ENCODE results near the gene INPP5A. TPM values are rescaled to one million over a fixed set of nuclear protein-coding genes. Genes with fewer than 3 reads are reported as not detected.
A peak's percentile ranks its signal among the peaks of the same experiment; 100 is the strongest.

Gene INPP5A
- total RNA-seq, 1 experiment from 2014 or later: 12.3 TPM

DNA sequence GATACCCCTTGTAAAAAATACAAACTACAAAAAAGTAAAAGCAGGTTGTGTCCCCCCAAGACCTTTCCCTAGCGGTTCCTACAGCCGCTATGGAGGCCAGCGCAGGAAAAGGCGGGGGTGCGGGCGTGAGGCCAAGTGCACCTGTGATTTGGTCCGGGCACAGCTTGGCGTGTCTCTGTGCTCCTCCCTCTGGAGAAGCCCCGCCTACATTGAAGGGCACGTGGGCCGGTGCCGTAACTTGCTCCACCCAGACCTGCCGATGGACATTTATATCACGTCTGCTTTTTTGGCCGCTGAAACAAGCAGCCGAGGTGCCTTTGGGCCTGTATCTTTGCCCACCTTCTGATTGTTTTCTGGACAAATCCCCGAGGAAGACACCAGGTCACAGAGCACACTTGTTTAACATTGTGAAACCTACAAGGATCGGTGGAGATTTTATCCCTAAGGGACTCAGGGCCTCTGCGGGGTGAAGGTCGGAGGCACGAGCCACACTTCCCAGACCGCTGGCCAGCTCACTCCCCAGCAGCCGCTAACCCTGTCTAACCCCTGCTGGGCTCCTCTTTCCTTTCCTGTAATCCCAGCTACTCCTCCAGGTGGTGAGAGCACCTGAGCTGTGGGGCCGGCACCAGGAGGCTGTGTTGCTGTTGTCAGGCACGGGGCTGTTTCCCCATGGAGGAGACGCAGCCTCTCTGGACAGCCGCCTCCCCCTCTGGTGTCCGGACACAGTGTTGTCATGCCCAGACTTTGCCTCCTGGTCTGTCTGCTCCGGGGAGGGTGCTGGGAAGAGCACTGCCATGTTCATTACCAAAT, 18.8 kb upstream of the INPP5A start:
- Histone ChIP-seq H3K9me3 (ENCODE audit: control insufficient read depth in 1 of 2, insufficient read depth in 1 of 2, low read depth in 1 of 2, low read length in 2 of 2) (no peaks in the 10 kb centered on the region), H3K4me2 (ENCODE audit: low read length) (peak overlapping the region; percentile 87), H3K4me1 (ENCODE audit: control insufficient read depth in 1 of 2, insufficient read depth in 2 of 2, low read length in 2 of 2) (peaks cover 30 to 41% of the 10 kb centered on the region in 2 experiments), H2AFZ (ENCODE audit: low read depth, low read length, poor library complexity, severe bottlenecking) (no peak overlapping the region), H3K36me3 (ENCODE audit: control insufficient read depth in 1 of 2, insufficient read depth in 2 of 2, low read length in 2 of 2) (no peaks in the 10 kb centered on the region), H4K20me1 (ENCODE audit: insufficient read depth) (no peaks in the 10 kb centered on the region), H3K9me2 (ENCODE audit: insufficient read depth) (no peaks in the 10 kb centered on the region), H3K4me3 (replicated peaks in 1 of 2; ENCODE audit: low read depth in 1 of 2, low read length in 2 of 2) (peak overlapping the region; percentile 33 to 53), H3K79me2 (ENCODE audit: insufficient read depth, low read length) (no peaks in the 10 kb centered on the region), H3K9ac (ENCODE audit: low read length) (peak overlapping the region; percentile 68), H3K27me3 (ENCODE audit: insufficient read depth, low read length) (no peaks in the 10 kb centered on the region), H3K27ac (ENCODE audit: low read depth, low read length) (peak overlapping the region; percentile 95)
- intact Hi-C loops (cut with micrococcal nuclease): loop anchor here (2.0 kb wide), 1 partner anchor 14 kb away; no protein-coding TSS in a partner anchor
- CTCF ChIA-PET: no interaction called here
- peak; percentile 79 for ATAC-seq
- POLR2A ChIA-PET: no interaction called here
- RAD21 ChIA-PET (ENCODE audit: low non-redundant PET in 1 of 2, low total read pairs in 2 of 2, uncharacterized antibody in 2 of 2, unreplicated experiment in 2 of 2): interaction anchor here in 1 of 2 experiments (0.6 kb wide), 1 partner anchor 60 kb away, joined by 3 read pairs; no protein-coding TSS in a partner anchor
- BruUV-seq (replicated peaks): TSS peak; percentile 95
- peak; percentile 51 for DNase-seq (ENCODE audit: low read depth, low spot score)
- TF ChIP-seq EGR1 (IDR thresholded peaks at IDR 0.05; ENCODE audit: low read depth) (no peak), RAD21 (IDR thresholded peaks at IDR 0.05; ENCODE audit: low read depth) (no peak), SP1 (IDR thresholded peaks at IDR 0.05; ENCODE audit: low read depth) (peak; percentile 50; the same call in 1 of the 2 replicates), SIN3A (IDR thresholded peaks at IDR 0.05; ENCODE audit: low read depth) (0 out of 2 replicates have a peak, but pooled peaks have one; percentile 33), CEBPB (IDR thresholded peaks at IDR 0.05; ENCODE audit: low read depth) (no peak), ZFX (IDR thresholded peaks at IDR 0.05) (no peak), JUND (IDR thresholded peaks at IDR 0.05) (no peak), ZNF274 (IDR thresholded peaks at IDR 0.05; ENCODE audit: low read depth, low read length) (no peak), YY1 (IDR thresholded peaks at IDR 0.05; ENCODE audit: extremely low read depth, insufficient replicate concordance, low read depth, low read length) (no peak), POLR2A (IDR thresholded peaks at IDR 0.05; ENCODE audit: borderline replicate concordance, extremely low read depth, insufficient read depth, insufficient read length) (no peak), POLR2AphosphoS5 (IDR thresholded peaks at IDR 0.05; ENCODE audit: low read depth, low read length) (peak; percentile 65), TCF7L2 (IDR thresholded peaks at IDR 0.05; ENCODE audit: borderline replicate concordance, extremely low read depth, insufficient read depth, insufficient read length) (no peak), CBX3 (IDR thresholded peaks at IDR 0.05; ENCODE audit: low read depth) (no peak), SRF (IDR thresholded peaks at IDR 0.05; ENCODE audit: low read depth) (no peak), FOSL1 (IDR thresholded peaks at IDR 0.05; ENCODE audit: low read depth) (no peak)
- TF ChIP-seq, protein P1, sequence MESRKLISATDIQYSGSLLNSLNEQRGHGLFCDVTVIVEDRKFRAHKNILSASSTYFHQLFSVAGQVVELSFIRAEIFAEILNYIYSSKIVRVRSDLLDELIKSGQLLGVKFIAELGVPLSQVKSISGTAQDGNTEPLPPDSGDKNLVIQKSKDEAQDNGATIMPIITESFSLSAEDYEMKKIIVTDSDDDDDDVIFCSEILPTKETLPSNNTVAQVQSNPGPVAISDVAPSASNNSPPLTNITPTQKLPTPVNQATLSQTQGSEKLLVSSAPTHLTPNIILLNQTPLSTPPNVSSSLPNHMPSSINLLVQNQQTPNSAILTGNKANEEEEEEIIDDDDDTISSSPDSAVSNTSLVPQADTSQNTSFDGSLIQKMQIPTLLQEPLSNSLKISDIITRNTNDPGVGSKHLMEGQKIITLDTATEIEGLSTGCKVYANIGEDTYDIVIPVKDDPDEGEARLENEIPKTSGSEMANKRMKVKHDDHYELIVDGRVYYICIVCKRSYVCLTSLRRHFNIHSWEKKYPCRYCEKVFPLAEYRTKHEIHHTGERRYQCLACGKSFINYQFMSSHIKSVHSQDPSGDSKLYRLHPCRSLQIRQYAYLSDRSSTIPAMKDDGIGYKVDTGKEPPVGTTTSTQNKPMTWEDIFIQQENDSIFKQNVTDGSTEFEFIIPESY (IDR thresholded peaks at IDR 0.05; ENCODE audit: extremely low read depth, insufficient replicate concordance, low read length): no peak
- TF ChIP-seq, protein P2, sequence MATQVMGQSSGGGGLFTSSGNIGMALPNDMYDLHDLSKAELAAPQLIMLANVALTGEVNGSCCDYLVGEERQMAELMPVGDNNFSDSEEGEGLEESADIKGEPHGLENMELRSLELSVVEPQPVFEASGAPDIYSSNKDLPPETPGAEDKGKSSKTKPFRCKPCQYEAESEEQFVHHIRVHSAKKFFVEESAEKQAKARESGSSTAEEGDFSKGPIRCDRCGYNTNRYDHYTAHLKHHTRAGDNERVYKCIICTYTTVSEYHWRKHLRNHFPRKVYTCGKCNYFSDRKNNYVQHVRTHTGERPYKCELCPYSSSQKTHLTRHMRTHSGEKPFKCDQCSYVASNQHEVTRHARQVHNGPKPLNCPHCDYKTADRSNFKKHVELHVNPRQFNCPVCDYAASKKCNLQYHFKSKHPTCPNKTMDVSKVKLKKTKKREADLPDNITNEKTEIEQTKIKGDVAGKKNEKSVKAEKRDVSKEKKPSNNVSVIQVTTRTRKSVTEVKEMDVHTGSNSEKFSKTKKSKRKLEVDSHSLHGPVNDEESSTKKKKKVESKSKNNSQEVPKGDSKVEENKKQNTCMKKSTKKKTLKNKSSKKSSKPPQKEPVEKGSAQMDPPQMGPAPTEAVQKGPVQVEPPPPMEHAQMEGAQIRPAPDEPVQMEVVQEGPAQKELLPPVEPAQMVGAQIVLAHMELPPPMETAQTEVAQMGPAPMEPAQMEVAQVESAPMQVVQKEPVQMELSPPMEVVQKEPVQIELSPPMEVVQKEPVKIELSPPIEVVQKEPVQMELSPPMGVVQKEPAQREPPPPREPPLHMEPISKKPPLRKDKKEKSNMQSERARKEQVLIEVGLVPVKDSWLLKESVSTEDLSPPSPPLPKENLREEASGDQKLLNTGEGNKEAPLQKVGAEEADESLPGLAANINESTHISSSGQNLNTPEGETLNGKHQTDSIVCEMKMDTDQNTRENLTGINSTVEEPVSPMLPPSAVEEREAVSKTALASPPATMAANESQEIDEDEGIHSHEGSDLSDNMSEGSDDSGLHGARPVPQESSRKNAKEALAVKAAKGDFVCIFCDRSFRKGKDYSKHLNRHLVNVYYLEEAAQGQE (IDR thresholded peaks at IDR 0.05; ENCODE audit: low read depth): no peak
- TF ChIP-seq, protein P3, sequence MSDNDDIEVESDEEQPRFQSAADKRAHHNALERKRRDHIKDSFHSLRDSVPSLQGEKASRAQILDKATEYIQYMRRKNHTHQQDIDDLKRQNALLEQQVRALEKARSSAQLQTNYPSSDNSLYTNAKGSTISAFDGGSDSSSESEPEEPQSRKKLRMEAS (IDR thresholded peaks at IDR 0.05): peak; percentile 68
- TF ChIP-seq, protein P4, sequence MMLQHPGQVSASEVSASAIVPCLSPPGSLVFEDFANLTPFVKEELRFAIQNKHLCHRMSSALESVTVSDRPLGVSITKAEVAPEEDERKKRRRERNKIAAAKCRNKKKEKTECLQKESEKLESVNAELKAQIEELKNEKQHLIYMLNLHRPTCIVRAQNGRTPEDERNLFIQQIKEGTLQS (IDR thresholded peaks at IDR 0.05): no peak
